Measurements from ENCODE around the gene PRSS38. TPM values are rescaled to one million over a fixed set of nuclear protein-coding genes. Genes with fewer than 3 reads are reported as not detected.
A peak's percentile ranks its signal among the peaks of the same experiment; 100 is the strongest.

PRSS38 gene
- total RNA-seq, 1 donor from 2014 or later, result not detected

DNA sequence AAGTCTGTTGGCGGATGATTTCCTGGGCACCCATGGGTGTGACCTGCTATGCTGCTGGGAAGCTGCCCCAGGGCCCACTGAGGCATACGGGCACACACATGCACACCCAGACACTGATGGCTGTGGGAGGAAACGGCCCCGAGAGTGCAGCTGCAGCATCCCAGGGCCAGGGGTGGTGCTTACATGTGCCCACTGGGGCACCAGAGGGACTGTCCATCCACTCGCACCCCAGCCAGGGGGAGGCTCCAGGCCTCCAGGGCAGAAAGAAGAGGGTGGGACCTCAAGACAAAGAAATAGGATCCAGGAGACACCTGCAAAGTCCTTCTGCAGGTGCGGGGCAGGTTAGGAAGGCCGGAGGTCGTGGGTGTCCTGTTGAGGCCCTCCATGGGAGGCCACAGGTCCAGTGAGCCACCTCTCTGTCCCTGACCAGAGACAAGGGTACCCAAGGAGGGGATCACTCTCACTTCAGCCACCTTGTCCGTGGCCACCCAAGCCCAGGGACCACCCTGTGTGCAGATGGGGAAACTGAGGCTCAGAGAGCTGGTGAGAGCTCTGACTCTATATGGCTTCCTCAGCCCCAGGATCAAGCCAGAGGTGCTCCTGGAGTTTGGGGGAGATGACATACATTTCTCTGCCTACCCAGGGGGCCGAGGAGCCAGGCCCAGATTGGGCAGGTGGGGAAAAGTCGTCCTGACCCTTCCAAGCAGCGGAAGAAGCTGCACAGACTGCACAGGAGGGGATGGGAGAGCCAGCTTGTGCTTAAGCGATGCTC is 75.2 kb downstream of the PRSS38 start:
- H3K4me3 Mint-ChIP-seq (ENCODE audit: unreplicated experiment), result no peak overlapping the region

DNA sequence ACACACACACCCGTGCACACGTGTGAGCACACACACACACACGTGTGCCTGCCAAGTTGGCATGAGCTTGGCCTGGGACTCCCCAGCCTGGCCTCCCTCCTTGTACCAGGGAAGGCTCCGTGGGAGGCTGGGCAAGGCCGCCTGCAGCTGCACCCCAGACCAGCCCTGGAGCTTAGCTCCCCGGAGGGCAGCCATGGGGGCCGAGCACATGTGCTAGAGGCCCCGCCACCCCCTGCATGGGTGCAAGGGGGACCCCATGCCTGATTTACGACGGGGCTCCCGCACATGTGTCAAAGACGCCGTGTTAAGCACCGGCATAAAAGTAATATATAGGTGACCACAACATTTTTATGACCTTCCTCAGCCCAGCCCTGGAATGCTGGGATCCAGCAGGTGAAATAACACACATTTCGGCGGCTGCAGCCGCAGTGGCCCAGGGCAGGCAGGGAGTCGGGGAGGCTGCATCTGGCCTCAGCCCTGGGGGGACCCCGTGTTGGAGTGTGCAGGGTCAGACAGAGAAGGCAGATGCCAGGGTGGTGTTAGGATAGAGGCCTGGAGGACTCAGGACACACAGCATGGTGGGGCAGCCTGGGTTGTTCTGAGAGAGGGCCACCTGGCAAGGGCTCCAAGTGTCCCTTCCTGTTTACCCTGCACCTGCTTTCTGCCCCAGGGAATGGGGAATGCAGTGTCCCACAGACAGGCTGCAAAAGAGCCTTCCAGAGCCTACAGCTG is 75.9 kb downstream of the PRSS38 start:
- H3K36me3 Mint-ChIP-seq (ENCODE audit: low read depth, unreplicated experiment), result no peaks in the 10 kb centered on the region
- H3K9me3 Mint-ChIP-seq (ENCODE audit: unreplicated experiment), result no peaks in the 10 kb centered on the region
- H3K4me3 Mint-ChIP-seq (ENCODE audit: unreplicated experiment), result no peak overlapping the region
- no peak for DNase-seq (ENCODE audit: low spot score)
- no peaks in the 10 kb centered on the region for H3K4me1 Mint-ChIP-seq (ENCODE audit: unreplicated experiment)
- TF ChIP-seq, protein P1, sequence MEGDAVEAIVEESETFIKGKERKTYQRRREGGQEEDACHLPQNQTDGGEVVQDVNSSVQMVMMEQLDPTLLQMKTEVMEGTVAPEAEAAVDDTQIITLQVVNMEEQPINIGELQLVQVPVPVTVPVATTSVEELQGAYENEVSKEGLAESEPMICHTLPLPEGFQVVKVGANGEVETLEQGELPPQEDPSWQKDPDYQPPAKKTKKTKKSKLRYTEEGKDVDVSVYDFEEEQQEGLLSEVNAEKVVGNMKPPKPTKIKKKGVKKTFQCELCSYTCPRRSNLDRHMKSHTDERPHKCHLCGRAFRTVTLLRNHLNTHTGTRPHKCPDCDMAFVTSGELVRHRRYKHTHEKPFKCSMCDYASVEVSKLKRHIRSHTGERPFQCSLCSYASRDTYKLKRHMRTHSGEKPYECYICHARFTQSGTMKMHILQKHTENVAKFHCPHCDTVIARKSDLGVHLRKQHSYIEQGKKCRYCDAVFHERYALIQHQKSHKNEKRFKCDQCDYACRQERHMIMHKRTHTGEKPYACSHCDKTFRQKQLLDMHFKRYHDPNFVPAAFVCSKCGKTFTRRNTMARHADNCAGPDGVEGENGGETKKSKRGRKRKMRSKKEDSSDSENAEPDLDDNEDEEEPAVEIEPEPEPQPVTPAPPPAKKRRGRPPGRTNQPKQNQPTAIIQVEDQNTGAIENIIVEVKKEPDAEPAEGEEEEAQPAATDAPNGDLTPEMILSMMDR (IDR thresholded peaks at IDR 0.05; ENCODE audit: unreplicated experiment), result no peak
- H3K27me3 Mint-ChIP-seq (ENCODE audit: unreplicated experiment), result peaks cover 11% of the 10 kb centered on the region
- no peak overlapping the region for H3K27ac Mint-ChIP-seq (ENCODE audit: unreplicated experiment)

More for the DNA sequence above, 75.2 kb downstream of the PRSS38 start:
- no peak for DNase-seq (ENCODE audit: low spot score)
- no peaks in the 10 kb centered on the region for H3K9me3 Mint-ChIP-seq (ENCODE audit: unreplicated experiment)
- no peaks in the 10 kb centered on the region for H3K4me1 Mint-ChIP-seq (ENCODE audit: unreplicated experiment)
- TF ChIP-seq, protein P1 (IDR thresholded peaks at IDR 0.05; ENCODE audit: unreplicated experiment), result no peak
- peaks cover 11% of the 10 kb centered on the region for H3K27me3 Mint-ChIP-seq (ENCODE audit: unreplicated experiment)
- no peak overlapping the region for H3K27ac Mint-ChIP-seq (ENCODE audit: unreplicated experiment)
- H3K36me3 Mint-ChIP-seq (ENCODE audit: low read depth, unreplicated experiment), result no peaks in the 10 kb centered on the region

DNA sequence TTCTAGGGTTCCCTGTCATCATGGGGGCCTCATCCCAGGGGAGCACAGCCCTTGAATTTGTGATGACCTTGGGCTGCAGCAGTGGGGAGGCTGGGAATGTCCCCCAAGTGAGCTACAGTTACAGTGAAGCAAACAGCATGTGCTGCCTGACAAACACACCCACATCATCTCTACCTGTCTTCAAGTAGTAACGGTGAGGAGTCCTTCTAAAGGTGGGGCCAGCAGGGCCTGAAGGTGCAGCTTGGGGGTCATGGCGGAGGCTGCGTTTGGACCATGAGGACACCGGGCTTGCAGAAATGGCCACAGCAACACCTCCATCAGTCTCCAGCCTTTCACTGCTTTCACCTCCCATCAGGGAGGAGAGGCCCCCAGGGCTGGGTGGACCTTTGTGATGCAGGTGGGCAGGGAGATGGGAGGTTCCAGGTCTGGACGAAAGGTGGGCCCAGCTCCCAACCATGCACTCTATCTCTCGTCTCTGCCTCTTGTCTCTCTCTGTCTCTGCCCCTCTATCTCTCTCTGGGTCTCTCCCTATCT is 76.5 kb downstream of the PRSS38 start:
- H3K4me3 Mint-ChIP-seq (ENCODE audit: unreplicated experiment), result no peak overlapping the region
- TF ChIP-seq, protein P1 (IDR thresholded peaks at IDR 0.05; ENCODE audit: unreplicated experiment), result no peak
- H3K36me3 Mint-ChIP-seq (ENCODE audit: low read depth, unreplicated experiment), result no peaks in the 10 kb centered on the region
- no peak overlapping the region for H3K27ac Mint-ChIP-seq (ENCODE audit: unreplicated experiment)
- no peaks in the 10 kb centered on the region for H3K9me3 Mint-ChIP-seq (ENCODE audit: unreplicated experiment)
- no peak for DNase-seq (ENCODE audit: low spot score)
- no peaks in the 10 kb centered on the region for H3K4me1 Mint-ChIP-seq (ENCODE audit: unreplicated experiment)
- H3K27me3 Mint-ChIP-seq (ENCODE audit: unreplicated experiment), result peaks cover 11% of the 10 kb centered on the region

GRCh38 chr1:227892489-227893299 is 77.2 kb downstream of the PRSS38 start:
- TF ChIP-seq, protein P1 (IDR thresholded peaks at IDR 0.05; ENCODE audit: unreplicated experiment), result no peak
- Mint-ChIP-seq H3K27me3 (ENCODE audit: unreplicated experiment) (peaks cover 12% of the 10 kb centered on the region), H3K27ac (ENCODE audit: unreplicated experiment) (no peak overlapping the region), H3K36me3 (ENCODE audit: low read depth, unreplicated experiment) (peaks cover under 1% of the 10 kb centered on the region), H3K9me3 (ENCODE audit: unreplicated experiment) (no peaks in the 10 kb centered on the region), H3K4me1 (ENCODE audit: unreplicated experiment) (no peaks in the 10 kb centered on the region), H3K4me3 (ENCODE audit: unreplicated experiment) (no peak overlapping the region)
- peak; percentile 17 for DNase-seq (ENCODE audit: low spot score)

Data from endothelial cell (in vitro differentiated cells).